Stimulated activated CD4-positive, alpha-beta T cell treated with anti-CD3 and anti-CD28 coated beads, Interleukin-1b, Interleukin-23, amount 100 ng/mL, for 24 hours (primary cell): ENCODE data around the gene SOCS1.

Source experiments
- DNase-seq, 4 experiments: peaks; one replicate each; pipeline ENCODE4 v3.0.0-alpha.2; 2020; ENCODE audit warnings: low read depth in 4 of 4, low spot score in 1 of 4

Gene SOCS1

DNA sequence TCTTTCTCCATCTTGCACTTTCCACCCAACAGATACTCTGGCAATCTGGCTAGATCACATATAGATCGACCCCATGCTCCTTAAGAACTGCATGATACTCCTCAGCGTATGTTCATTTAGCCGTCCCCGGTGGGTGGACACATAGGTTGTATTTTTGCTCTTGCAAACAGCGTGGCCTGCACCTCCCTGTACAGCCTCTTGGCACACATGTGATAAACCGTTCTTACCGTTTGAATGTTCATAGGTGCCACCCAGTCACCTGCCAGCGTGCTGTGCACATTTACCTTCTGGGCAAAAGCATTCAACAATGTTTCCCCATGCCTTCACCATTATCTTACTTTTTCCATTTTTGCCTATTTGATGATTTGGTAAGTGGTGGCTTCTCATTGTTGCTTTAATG lies 6.9 kb upstream of the SOCS1 start:
- no peak for DNase-seq

DNA sequence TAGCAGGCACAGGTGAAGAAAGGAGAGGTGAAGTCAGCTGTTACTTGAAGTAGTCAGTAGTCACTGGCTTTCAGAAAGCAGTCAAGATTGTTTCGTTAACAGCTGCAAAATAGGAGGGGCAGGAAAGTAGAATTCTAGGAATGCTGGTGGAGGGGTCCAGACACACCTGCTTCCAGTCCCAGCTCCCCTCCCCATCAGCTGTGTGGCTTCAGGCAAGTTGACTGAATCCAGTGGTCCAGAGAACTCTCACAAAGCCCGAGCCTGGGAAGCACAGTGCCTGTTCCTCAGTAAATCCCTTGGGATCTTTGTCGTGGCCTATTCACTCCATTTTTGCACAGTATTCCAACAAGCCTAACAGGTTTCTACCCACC lies 4.6 kb upstream of the SOCS1 start:
- no peak for DNase-seq

DNA sequence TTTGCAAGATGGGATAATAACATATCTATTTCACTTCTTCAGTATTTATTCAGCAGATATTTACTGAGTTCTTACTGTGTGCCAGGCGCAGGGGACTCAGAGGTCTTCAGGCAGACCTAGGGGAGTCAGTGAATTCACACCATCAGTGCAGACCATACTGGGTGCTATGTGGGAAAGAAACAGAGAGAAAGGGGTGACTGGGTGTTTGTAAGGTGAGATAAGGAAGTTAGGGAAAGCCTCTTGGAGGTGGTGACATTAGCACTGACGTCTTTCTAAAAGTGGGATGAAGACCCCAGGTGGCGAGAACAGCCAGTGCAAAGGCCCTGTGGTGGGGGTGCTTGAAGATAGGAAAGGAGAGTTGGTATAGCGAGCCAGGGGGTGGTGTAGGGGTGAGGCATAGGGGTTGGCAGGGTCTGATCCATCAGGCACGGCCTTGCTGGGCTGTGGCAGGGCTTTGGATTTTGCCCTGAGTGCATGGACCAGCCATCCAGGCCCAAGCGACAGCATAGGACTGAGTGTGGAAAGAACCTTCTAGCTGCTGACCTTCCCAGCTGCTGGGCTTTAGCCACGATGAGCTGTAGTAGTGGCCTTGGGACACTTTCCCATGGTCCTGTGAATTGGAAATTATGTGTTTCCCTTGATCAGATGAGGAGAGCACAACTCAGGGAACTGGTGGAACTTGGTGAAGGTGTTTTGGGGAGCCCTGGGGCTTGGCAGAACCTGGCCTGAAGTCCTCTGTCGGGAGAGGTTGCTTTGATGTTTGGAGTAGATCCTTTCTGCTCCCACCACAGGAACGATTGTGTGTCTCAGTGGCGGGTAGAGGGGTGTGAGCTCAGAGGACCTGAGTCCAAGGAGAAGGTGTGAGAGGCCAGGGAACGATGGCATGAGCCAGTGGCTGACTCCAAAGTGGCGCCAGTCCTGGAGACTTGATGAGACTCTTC lies 3.9 kb upstream of the SOCS1 start:
- no peak for DNase-seq

- no peak for DNase-seq
Measured at GRCh38 chr16:11258553-11259492, 2.8 kb upstream of the SOCS1 start.

DNA sequence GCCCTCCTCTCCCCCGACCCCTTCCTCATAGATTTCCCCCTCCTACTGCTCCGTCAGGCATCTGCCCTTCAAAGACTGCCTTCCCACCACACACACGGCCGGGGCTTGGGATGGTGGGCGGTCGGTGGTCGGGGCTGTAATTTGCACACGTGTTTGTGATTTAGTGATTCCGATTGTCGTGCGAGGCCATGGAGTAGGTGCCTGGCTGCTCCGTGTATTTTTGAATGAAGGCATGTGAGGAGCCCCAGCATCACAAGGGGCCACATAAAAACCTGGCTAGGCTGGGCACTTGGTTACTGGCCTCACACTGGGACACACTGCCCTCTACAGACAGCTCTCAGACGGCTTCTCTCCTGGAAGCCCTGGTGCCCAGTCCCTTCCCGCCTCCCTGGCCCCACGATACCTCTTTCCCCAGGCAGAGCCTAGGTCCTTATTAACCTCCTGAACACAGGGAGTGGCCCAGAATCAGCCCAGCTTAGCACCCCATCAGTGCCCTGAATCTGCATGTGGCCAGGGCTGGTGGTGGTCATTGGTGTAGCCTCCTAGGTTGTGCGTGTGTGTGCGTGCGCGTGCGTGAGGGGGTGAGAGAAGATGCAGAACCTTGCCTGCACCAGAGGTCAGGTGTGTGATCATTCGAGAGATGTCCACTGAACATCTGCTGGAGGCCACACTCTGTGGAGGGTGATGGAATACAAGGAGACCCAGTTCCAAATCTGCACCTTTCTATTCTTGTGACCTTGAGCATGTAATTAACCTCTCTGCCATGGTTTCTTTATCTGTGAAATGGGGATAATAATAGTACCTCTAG lies 1.3 kb upstream of the SOCS1 start:
- DNase-seq, result no peak

DNA sequence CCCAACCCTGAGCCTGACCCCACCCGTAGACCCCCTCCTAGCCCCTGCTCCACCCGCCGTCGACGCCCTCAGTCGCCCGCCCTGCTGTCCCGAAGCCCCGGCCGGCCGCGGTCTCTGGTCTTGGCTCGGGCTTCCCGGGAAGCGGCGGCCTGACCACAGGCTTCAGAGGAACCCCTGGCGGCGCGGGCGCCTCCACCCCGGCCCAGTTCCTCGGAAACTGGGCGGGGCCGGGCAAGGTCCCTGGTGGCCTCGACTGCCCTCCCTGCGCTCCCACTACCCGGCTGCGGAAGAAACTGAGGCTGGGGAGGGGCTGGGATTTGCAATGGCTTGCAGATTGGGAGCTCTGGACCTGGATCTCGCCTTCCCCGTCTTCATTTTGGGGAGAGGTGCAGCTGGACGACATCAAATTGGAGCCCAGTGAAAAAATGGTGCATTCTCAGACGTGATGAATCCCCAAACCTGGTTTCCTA lies 692 bp upstream of the SOCS1 start:
- no peak for DNase-seq

DNA sequence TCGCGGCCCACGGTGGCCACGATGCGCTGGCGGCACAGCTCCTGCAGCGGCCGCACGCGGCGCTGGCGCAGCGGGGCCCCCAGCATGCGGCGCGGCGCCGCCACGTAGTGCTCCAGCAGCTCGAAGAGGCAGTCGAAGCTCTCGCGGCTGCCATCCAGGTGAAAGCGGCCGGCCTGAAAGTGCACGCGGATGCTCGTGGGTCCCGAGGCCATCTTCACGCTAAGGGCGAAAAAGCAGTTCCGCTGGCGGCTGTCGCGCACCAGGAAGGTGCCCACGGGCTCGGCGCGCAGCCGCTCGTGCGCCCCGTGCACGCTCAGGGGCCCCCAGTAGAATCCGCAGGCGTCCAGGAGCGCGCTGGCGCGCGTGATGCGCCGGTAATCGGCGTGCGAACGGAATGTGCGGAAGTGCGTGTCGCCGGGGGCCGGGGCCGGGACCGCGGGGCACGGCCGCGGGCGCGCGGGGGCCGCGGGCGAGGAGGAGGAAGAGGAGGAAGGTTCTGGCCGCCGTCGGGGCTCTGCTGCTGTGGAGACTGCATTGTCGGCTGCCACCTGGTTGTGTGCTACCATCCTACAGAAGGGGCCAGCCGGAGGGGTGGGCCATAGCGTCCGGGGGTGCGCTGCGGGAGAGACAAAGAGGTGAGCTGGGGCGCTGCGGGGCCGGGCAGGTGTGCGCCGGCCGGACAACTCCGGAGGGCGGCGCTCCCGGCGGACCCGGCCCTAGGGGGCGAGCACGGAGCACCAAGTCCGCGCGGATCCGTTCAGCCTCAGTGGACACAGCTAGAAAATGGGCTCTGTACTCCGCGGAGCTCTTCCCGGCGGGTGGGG lies 879 bp downstream of the SOCS1 start:
- no peak for DNase-seq

DNA sequence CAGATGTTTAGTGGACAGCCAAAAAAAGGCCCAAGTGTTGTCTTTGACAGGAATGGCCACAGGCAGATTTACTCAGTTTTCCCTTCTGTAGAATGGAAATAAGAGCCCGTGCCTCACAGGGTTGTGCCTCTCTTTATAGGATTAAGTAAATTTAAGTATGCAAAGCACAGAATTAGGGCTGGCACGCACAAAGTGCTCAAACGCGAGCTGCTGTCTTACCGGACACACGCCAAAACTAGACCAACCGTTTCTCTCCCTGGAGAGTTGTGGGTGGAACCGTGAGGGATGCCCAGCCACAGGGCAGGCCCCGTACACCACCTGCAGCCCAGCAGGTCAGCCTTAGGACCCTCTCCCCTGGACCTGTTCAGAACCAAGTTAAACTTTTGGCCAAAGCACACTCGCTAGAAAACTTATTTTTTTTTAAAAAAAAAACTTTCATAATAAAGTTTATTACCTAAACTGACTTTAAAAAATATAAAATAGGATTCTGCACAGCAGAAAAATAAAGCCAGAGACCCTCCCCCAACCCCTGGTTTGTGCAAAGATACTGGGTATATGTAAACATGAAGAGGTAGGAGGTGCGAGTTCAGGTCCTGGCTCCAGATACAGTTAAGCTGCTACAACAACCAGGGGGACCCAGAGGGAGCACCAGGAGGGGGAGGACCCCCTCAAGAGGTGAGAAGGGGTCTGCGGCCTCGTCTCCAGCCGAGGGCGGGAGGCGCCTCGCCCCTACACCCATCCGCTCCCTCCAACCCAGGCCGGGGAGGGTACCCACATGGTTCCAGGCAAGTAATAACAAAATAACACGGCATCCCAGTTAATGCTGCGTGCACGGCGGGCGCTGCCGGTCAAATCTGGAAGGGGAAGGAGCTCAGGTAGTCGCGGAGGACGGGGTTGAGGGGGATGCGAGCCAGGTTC lies 1.8 kb downstream of the SOCS1 start:
- no peak for DNase-seq

DNA sequence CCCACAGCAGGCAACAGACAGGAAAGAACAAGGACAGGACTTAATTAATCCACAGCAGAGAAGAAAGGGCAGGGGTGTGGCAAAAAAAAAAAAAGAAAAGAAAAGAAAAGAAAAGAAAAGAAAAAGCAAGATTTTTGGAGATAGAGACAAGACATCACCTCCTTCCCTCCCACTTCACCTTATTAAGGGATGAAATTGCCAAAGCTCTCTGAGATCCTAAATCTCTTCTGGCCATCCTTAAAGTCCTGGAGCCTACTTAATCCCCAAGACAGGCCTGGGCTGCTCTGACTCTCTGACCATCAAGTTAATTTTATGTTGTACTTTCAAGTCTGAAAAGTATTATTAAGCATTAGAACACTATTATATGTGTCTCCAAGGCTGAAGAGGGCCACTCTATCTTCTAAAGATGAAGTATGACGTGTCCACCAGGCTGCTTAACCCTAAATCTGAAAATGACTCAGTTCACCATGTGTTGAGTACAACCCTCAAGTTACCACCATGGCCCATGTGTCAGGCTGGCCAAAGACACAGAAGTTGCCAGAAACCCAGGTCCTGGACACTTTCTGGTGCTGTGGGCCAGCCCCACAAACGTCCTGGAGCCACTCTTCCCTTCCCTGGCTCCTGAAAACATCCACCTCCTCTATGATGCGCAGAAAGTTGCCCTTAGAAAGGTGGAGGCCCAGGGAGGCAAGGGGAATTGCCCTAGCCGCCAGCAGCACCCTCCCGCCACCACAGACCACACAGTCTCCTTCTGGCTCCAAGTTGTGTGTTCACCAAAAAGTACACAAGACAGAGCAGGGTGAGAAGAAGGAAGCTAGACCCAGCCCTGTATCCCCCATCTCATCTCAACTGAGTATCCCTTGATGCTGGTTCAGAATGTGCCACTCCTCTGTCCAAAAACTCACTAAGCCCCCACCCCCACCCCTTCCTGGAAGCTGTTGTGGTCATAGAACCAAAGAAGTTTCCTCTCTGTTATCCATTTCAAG lies 2.7 kb downstream of the SOCS1 start:
- DNase-seq, result no peak

DNA sequence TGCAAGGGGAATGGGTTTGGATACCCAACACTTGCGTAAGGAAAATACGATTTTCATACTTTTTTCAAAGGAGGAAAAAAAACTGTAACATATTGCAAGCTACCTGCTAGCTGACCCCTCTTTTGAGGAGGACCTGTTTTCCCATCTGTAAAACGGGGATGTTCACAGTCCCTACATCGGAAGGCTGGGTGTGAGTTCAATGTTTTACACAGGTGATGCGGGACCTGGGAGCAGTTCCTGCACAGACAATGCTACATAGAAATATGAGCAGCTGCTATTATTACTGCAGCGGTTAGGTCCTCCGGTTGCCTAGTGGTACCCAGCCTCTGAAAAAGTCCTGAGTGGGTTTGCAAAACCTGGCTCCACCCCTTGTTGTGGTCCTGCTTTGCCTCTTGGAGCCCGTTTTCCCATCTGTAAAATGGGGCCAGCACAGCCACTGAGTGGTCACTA lies 3.5 kb downstream of the SOCS1 start:
- DNase-seq, result no peak

DNA sequence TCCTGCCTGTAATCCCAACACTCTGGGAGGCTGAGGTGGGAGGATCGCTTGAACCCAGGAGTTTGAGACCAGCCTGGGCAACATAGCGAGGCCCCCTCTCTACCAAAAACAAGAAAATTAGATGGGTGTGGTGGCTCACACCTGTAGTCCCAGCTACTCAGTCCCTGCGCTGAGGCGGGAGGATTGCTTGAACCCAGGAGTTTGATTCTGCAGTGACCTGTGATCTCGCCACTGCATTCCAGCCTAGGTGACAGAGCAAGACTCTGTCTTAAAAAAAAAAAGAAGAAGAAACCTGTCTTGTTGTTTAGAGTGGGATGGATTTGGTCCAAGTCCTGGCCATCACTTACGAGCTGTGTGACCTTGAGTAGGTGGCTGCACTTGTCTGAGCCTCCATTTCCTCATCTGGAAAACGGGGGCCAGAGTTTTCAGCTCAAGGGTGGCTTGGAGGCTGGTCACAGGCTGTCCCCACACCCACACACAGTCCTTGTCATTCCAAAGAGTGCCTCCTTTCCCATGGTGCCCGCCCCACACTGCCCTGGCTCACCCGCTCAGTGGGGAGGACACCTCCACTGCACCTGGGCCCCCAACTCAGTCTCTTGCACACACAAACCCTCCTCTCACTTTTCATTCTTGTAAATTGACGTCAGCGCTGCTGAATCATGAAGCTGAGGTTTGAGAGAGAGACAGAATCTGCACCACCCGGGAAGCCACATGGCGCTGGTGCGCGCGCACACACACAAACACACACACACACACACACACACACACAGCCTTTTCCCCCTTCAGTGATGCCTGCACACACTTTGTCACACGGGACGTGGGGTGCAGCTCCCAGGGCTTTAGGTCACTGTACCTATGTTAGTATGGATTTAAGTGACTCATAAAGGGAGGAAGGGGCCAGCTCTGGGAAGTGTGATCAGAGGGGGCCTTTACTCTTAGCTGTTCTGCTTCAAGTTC lies 4.2 kb downstream of the SOCS1 start:
- DNase-seq, result peak in 3 of 4 experiments; percentile 62 to 86 (median 77)

- no peak for DNase-seq
Measured at GRCh38 chr16:11250786-11251524, 5.0 kb downstream of the SOCS1 start.

DNA sequence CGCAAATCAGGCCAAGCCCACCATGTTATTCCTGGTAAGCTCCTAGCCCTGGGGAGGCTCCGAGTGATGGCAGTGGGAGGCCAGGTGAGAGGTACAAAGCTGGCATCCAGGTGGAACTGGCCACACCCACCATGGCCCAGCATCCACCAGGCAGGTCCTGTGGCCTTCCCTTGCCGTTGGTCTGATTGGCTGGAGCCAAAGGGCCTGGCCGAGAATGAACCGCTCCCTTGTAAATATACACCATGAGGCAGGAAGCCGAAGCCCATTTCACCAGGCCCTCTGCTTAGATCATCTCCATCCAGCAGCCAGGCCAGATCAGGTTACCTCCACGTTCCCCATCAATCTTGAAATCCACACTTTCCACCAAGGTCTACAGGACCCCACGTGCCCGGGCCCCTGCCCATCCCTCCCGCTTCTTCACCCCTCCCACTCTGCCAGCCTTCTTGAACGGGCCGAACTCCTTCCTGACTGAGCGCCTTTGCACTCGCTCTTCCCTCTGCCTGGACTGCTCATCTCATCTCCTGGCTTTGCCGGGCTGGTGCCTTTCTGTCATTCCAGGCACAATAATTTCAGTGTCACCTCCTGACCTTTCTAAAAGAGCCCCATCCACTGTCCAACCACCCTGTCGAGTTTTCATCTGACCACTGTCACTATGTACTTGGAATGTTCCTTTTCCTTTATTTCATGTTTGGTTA lies 5.8 kb downstream of the SOCS1 start:
- no peak for DNase-seq

GRCh38 chr16:11249233-11250061 lies 6.6 kb downstream of the SOCS1 start:
- no peak for DNase-seq
